ENCODE measurements around the gene FANCE.

DNA sequence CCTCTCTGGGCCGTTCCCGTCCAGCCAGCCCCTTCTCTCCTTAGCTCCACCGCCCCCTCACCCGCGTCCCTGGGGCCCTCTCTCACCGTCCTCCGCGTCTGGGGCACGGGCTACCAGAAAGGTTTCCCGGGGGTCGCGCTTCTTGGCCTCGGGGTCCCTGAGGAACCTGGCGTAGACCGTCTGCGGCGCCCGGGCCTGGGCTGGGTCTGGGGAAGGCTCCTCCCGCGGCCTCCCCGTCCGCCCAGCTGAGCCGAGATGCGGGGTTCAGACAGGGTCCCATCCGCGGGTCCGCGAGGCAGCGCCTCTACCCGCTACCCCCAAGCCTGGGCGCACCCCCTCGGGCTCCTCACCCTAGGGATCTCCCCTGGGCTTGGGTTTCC lies 59.4 kb downstream of the FANCE start:
- TF ChIP-seq EZH2phosphoT487 (conservative IDR thresholded peaks at IDR 0.05; ENCODE audit: low read length) (no peak), CTCF (IDR thresholded peaks at IDR 0.05; ENCODE audit: insufficient read depth, low read length, poor library complexity, severe bottlenecking) (no peak)

Measured in SU-DHL-6 (cell line).